ENCODE measurements around the gene TNNI3K.

DNA sequence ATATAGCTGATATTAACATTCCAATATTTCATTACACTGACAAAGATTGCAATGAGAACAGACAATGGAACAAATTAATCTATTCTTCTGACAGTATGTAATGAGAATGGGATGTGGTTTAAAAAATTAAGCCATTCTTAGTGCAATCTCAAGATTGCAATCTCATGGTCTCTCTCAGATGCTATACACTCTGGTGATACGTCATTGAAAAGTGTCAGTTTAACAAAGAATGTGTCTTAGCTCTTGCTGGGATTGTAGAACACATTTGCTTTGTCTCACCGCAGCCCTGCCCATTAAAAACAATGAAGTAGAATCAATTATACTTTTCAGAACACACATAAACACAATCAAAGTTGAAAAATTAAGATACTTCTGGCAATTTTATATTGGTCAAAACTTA, 222.1 kb downstream of the TNNI3K start:
- TF ChIP-seq, protein P1, sequence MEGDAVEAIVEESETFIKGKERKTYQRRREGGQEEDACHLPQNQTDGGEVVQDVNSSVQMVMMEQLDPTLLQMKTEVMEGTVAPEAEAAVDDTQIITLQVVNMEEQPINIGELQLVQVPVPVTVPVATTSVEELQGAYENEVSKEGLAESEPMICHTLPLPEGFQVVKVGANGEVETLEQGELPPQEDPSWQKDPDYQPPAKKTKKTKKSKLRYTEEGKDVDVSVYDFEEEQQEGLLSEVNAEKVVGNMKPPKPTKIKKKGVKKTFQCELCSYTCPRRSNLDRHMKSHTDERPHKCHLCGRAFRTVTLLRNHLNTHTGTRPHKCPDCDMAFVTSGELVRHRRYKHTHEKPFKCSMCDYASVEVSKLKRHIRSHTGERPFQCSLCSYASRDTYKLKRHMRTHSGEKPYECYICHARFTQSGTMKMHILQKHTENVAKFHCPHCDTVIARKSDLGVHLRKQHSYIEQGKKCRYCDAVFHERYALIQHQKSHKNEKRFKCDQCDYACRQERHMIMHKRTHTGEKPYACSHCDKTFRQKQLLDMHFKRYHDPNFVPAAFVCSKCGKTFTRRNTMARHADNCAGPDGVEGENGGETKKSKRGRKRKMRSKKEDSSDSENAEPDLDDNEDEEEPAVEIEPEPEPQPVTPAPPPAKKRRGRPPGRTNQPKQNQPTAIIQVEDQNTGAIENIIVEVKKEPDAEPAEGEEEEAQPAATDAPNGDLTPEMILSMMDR (IDR thresholded peaks at IDR 0.05): no peak
- TF ChIP-seq POLR2A (IDR thresholded peaks at IDR 0.05): no peak

All from right lobe of liver (tissue), 4 donors.